Fibroblast of lung (primary cell): ENCODE measurements around the gene TTLL12.

ENCODE experiments used
- CTCF ChIP-seq, 2 donors: IDR thresholded peaks in 1 of 2; conservative IDR thresholded peaks in 1 of 2; 1 replicate in 1 of 2; 2 replicates in 1 of 2; pipeline ENCODE4 v1.5.1; 2011 to 2012; ENCODE audit warnings: low read length in 2 of 2, control low read depth in 1 of 2, inconsistent platforms in 1 of 2, low read depth in 1 of 2, mild to moderate bottlenecking in 1 of 2
- EZH2 ChIP-seq: IDR thresholded peaks from 2 replicates; pipeline ENCODE4 v1.5.1; 2012; ENCODE audit warnings: low read length, control low read depth, mild to moderate bottlenecking; ENCODE audit errors: missing control alignments

GRCh38 chr22:43167001-43167589 lies 19.8 kb downstream of the TTLL12 start:
- TF ChIP-seq CTCF (conservative IDR thresholded peaks at IDR 0.05 in 1 of 2, IDR thresholded peaks at IDR 0.05 in 1 of 2; ENCODE audit: low read depth in 1 of 2, low read length in 2 of 2) (no peak), EZH2 (no peak)
